Duodenal mucosa (tissue), 2 donors: ENCODE results near the gene LRRC17.

Experiments
- H3K27ac ChIP-seq: one replicate; pipeline ENCODE4 v1.7.0; 2013; ENCODE audit warnings: low read depth, low read length
- H3K27me3 ChIP-seq, 2 donors: one replicate each; pipeline ENCODE4 v1.7.0; 2013; ENCODE audit warnings: low read length in 2 of 2, control low read depth in 1 of 2; ENCODE audit not compliant: insufficient read depth in 2 of 2, control insufficient read depth in 1 of 2
- H3K36me3 ChIP-seq, 2 donors: one replicate each; pipeline ENCODE4 v1.7.0; 2013; ENCODE audit warnings: low read length in 2 of 2, control low read depth in 1 of 2; ENCODE audit not compliant: insufficient read depth in 2 of 2, control insufficient read depth in 1 of 2
- H3K4me1 ChIP-seq, 2 donors: one replicate each; pipeline ENCODE4 v1.7.0; 2013; ENCODE audit warnings: low read length in 2 of 2, control low read depth in 1 of 2; ENCODE audit not compliant: insufficient read depth in 2 of 2, control insufficient read depth in 1 of 2
- H3K4me3 ChIP-seq, 2 donors: one replicate each; pipeline ENCODE4 v1.7.0; 2013; ENCODE audit warnings: low read length in 2 of 2, low read depth in 1 of 2
- H3K9ac ChIP-seq, 2 donors: one replicate each; pipeline ENCODE4 v1.7.0; 2013; ENCODE audit warnings: low read length in 2 of 2, low read depth in 1 of 2
- H3K9me3 ChIP-seq, 2 donors: one replicate each; pipeline ENCODE4 v1.7.0; 2013; ENCODE audit warnings: low read length in 2 of 2, control low read depth in 1 of 2; ENCODE audit not compliant: control insufficient read depth in 1 of 2

The LRRC17 gene

DNA sequence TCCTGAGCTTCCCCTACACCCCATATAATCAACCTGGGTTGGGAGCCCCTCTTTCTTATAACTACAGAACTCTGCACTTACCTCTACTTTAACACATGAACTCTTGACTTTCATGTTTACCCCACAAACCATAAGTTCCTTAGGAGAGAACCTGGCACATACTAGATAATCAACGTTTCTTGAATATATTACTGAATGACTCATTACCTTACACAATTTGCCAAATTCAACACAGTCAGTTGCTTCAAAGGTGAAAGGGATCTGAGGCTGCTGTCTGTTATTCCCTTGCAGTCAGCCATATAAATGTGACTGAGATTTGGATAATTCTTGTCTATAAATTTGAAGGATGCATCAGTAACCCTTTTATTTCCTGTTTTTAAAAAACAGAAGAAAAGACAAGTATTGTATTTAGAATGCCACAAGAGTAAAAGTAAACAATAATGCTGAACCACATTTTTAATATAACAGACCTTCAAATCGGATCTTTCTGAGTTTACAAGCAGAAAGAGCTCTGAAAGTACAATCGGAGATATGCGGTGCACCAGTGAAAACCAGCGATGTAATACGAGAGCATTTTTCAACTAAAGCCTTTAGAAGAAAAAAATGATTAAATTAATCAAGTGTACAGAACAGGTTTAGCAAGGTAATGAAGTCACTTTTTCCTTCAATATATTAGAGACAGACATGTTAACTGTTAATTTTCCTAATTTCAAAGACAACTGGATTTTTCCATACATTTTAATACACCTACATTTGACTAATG is 29.5 kb upstream of the LRRC17 start:
- H3K4me1 ChIP-seq, result no peaks in the 10 kb centered on the region
- H3K4me3 ChIP-seq, result no peak overlapping the region
- H3K9ac ChIP-seq, result no peak overlapping the region
- H3K27ac ChIP-seq, result no peak overlapping the region
- no peaks in the 10 kb centered on the region for H3K36me3 ChIP-seq
- no peaks in the 10 kb centered on the region for H3K27me3 ChIP-seq
- H3K9me3 ChIP-seq, result peaks cover 0 to 5% of the 10 kb centered on the region in 2 donors

- Histone ChIP-seq H3K9me3 (peaks cover 0 to 5% of the 10 kb centered on the region in 2 donors), H3K27ac (no peak overlapping the region), H3K27me3 (no peaks in the 10 kb centered on the region), H3K4me1 (peaks cover 0 to 5% of the 10 kb centered on the region in 2 donors), H3K4me3 (no peak overlapping the region), H3K9ac (no peak overlapping the region), H3K36me3 (no peaks in the 10 kb centered on the region)
Measured at GRCh38 chr7:102888561-102889233, 24.1 kb upstream of the LRRC17 start.

- Histone ChIP-seq H3K27ac (no peak overlapping the region), H3K9me3 (peaks cover 0 to 5% of the 10 kb centered on the region in 2 donors), H3K9ac (no peak overlapping the region), H3K27me3 (no peaks in the 10 kb centered on the region), H3K36me3 (no peaks in the 10 kb centered on the region), H3K4me3 (no peak overlapping the region), H3K4me1 (peaks cover 0 to 5% of the 10 kb centered on the region in 2 donors)
Measured at GRCh38 chr7:102889851-102890250, 22.9 kb upstream of the LRRC17 start.

DNA sequence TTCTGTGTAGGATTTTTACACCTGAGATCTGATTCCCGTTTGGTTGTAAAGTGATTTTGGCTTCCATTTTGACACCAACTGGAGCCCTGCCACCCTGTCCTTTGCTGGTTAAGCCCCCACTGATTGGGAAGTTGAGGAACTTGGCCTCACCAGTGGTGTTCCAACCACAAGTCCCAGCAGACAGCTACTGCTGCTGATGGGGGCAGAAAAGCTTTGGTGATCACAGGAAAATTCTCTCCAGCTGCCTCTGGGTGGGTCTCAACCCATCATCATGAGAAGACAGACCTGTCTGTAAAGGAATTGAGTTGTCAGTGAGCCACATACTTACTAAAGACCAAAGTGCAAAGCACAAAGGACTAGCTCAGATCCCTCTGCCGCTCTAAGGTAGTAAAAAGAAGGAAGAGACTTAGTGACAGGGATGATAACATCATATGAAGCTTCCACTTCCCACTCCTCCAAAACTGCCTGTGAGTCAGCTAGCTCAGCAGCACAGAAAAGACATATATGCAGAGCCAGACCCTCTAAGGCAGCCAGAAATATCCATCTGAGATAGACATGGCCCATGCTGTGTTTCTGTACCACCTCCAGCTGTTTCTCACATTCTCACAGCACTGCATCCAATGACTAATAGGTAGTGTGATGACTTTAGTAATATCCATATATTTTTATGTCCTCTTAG is 22.4 kb upstream of the LRRC17 start:
- H3K9me3 ChIP-seq, result peaks cover 0 to 5% of the 10 kb centered on the region in 2 donors
- no peaks in the 10 kb centered on the region for H3K36me3 ChIP-seq
- no peak overlapping the region for H3K9ac ChIP-seq
- no peaks in the 10 kb centered on the region for H3K27me3 ChIP-seq
- H3K4me1 ChIP-seq, result peaks cover 0 to 5% of the 10 kb centered on the region in 2 donors
- no peak overlapping the region for H3K27ac ChIP-seq
- H3K4me3 ChIP-seq, result no peak overlapping the region

GRCh38 chr7:102890971-102891692 is 21.7 kb upstream of the LRRC17 start:
- H3K36me3 ChIP-seq, result no peaks in the 10 kb centered on the region
- no peaks in the 10 kb centered on the region for H3K9me3 ChIP-seq
- H3K27ac ChIP-seq, result no peak overlapping the region
- no peak overlapping the region for H3K9ac ChIP-seq
- H3K27me3 ChIP-seq, result no peaks in the 10 kb centered on the region
- no peak overlapping the region for H3K4me3 ChIP-seq
- peaks cover 0 to 5% of the 10 kb centered on the region in 2 donors for H3K4me1 ChIP-seq

DNA sequence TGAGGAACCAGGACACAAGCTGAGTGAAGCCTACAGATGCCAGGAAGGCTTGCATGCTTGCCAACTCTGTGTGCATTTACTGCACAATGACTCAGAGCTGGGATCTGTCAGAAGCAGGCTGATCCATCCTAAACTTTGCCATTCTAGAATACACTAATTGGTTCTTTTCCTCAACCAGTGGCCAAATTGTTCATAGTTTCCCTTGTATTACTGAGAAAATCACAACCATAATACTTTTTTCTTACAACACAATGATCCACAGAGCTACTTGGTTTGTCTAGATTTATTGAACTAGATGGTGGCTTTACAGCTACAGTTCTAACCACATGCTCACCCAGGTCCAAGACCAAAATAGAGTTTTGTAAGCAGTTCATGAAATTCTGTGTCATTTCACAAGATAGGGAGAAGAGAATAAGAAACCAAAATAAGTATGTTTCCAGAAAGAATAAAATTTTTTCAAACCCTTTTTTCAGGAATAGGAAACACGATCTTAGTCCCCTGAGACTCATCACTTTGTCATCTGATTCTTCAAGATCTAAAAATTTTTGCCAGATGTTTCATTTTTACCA is 21.0 kb upstream of the LRRC17 start:
- no peaks in the 10 kb centered on the region for H3K9me3 ChIP-seq
- no peak overlapping the region for H3K9ac ChIP-seq
- H3K36me3 ChIP-seq, result no peaks in the 10 kb centered on the region
- H3K27me3 ChIP-seq, result no peaks in the 10 kb centered on the region
- H3K4me1 ChIP-seq, result peaks cover 0 to 5% of the 10 kb centered on the region in 2 donors
- no peak overlapping the region for H3K4me3 ChIP-seq
- no peak overlapping the region for H3K27ac ChIP-seq

GRCh38 chr7:102892631-102893278 is 20.0 kb upstream of the LRRC17 start:
- no peak overlapping the region for H3K4me3 ChIP-seq
- H3K27ac ChIP-seq, result no peak overlapping the region
- H3K9ac ChIP-seq, result no peak overlapping the region
- H3K27me3 ChIP-seq, result no peaks in the 10 kb centered on the region
- peaks cover 0 to 5% of the 10 kb centered on the region in 2 donors for H3K4me1 ChIP-seq
- no peaks in the 10 kb centered on the region for H3K9me3 ChIP-seq
- no peaks in the 10 kb centered on the region for H3K36me3 ChIP-seq

DNA sequence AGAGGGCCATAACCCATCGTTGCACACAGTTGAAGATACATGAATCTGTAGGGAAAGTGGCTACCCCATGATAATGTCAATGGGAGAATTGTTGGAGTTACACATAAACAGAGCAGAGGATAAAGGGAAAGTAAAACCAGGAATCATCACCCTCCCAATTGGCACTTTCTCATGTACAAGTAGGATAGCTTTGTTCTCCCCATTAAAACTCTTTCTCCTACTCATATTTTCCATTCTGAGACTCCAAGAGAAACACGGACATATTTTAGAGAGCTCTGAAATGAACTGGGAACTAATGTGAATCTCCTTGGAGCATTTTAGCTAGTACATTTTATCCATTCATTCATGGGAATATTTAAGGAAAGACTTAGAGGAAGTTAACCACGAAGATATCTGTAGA is 17.2 kb upstream of the LRRC17 start:
- Histone ChIP-seq H3K4me1 (no peaks in the 10 kb centered on the region), H3K36me3 (no peaks in the 10 kb centered on the region), H3K4me3 (no peak overlapping the region), H3K9ac (no peak overlapping the region), H3K9me3 (no peaks in the 10 kb centered on the region), H3K27ac (no peak overlapping the region), H3K27me3 (no peaks in the 10 kb centered on the region)

DNA sequence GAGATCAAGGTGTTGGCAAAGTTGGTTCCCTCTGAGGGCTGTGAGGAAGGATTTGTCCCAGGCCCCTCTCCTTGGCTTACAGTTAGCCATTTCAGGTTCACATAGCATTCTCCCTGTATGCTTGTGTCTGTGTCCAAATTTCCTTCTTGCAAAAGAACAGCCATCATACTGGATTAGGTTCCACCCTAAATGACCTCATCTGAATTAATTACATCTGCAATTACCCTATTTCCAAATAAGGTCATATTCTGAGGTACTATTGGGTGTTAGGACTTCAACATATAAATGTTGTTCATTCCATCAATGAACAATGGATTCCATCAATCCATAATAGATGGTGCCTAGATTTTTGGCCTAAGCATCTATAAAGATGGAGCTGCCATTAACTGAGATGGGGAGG is 16.2 kb upstream of the LRRC17 start:
- Histone ChIP-seq H3K36me3 (no peaks in the 10 kb centered on the region), H3K4me3 (no peak overlapping the region), H3K27ac (no peak overlapping the region), H3K9me3 (no peaks in the 10 kb centered on the region), H3K9ac (no peak overlapping the region), H3K27me3 (no peaks in the 10 kb centered on the region), H3K4me1 (no peaks in the 10 kb centered on the region)
